ENCODE data around the gene STXBP1.
A peak's percentile ranks its signal among the peaks of the same experiment; 100 is the strongest.

STXBP1 gene

GRCh38 chr9:127660886-127661741 lies 49.0 kb downstream of the STXBP1 start:
- FAIRE-seq = no peak

- FAIRE-seq = no peak
These were observed 50.5 kb downstream of the STXBP1 start for GRCh38 chr9:127662617-127663016.

- no peak for FAIRE-seq
These were observed 52.2 kb downstream of the STXBP1 start for GRCh38 chr9:127664324-127664677.

- peak; percentile 79 for FAIRE-seq
These were observed 52.8 kb downstream of the STXBP1 start for GRCh38 chr9:127664678-127665507.

GRCh38 chr9:127667127-127667844 lies 55.2 kb downstream of the STXBP1 start:
- no peak for FAIRE-seq

- no peak for FAIRE-seq
These were observed 55.8 kb downstream of the STXBP1 start for GRCh38 chr9:127667906-127668305.

- FAIRE-seq = no peak
These were observed 61.2 kb downstream of the STXBP1 start for GRCh38 chr9:127673234-127673633.

- no peak for FAIRE-seq
These were observed 64.6 kb downstream of the STXBP1 start for GRCh38 chr9:127676638-127677037.

GRCh38 chr9:127679506-127679905 lies 67.4 kb downstream of the STXBP1 start:
- no peak for FAIRE-seq

GRCh38 chr9:127680226-127680625 lies 68.1 kb downstream of the STXBP1 start:
- no peak for FAIRE-seq

- no peak for FAIRE-seq
These were observed 68.8 kb downstream of the STXBP1 start for GRCh38 chr9:127680846-127681245.

- FAIRE-seq = no peak
These were observed 70.5 kb downstream of the STXBP1 start for GRCh38 chr9:127682351-127683136.

- FAIRE-seq = no peak
These were observed 71.6 kb downstream of the STXBP1 start for GRCh38 chr9:127683723-127684122.

- no peak for FAIRE-seq
These were observed 72.5 kb downstream of the STXBP1 start for GRCh38 chr9:127684576-127684975.

GRCh38 chr9:127686461-127687393 lies 74.7 kb downstream of the STXBP1 start:
- no peak for FAIRE-seq

GRCh38 chr9:127689329-127690000 lies 77.4 kb downstream of the STXBP1 start:
- no peak for FAIRE-seq

GRCh38 chr9:127690735-127691134 lies 78.7 kb downstream of the STXBP1 start:
- FAIRE-seq = no peak

- no peak for FAIRE-seq
These were observed 80.0 kb downstream of the STXBP1 start for GRCh38 chr9:127692071-127692470.

- FAIRE-seq = no peak
These were observed 81.1 kb downstream of the STXBP1 start for GRCh38 chr9:127693143-127693542.

GRCh38 chr9:127693697-127694096 lies 81.6 kb downstream of the STXBP1 start:
- no peak for FAIRE-seq

Measured in endometrium (tissue), 2 donors.